ENCODE data around the gene EPS8.
A peak's percentile ranks its signal among the peaks of the same experiment; 100 is the strongest.

The EPS8 gene

DNA sequence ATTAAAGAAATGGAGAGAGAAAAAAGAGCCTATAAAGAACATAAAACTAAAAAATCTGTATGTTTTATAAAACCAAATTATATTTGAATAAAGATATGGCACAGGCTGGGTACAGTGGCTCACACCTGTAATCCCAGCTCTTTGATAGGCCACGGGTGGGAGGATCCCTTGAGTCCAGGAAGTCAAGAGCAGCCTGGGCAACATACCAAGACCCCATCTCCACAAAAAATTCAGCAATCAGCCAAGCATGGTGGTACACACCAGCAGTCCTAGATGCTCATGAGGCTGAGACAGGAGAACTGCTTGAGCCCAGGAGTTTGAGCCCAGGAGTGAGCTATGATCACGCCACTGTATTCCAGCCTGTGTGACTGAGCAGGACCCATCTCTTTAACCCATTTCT is 74.9 kb downstream of the EPS8 start:
- no peak for DNase-seq

DNA sequence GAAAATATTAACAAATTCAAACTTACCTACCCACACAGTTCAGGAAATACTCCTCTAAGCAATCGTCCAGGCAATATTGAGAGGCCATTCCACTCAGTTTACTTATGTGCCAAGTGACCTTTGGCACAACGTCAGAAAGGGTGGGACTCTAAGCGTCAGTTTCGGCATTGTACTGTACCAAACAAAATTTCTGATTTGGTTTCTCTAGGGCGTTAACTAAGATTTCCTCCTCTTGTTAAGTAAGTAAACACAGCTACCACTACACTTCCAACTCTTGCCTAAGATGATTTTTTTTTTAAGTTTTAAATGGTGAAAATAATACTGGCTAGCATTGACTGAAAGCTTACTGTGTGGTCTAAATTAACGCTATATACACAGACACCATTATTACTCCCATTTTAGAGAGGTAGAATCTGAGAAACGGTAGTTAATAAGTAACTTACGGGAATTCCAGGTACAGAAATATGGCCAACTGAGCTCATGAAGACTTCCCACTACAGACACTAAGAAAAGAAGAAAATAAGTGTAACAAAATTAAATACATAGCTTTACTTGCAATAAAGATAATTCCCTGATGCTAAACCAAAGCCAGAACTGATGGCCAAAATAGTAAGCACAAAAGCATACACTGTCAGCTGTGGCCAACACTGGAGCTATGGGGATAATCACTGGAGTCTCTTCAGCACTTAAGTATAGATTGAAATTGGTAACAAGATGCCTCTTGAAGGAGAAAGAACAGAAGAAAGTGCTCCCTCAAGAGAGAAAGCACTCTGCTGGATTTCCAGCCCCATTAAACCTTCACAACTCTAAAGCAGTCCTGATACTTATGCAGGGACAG is 76.1 kb downstream of the EPS8 start:
- DNase-seq = no peak

DNA sequence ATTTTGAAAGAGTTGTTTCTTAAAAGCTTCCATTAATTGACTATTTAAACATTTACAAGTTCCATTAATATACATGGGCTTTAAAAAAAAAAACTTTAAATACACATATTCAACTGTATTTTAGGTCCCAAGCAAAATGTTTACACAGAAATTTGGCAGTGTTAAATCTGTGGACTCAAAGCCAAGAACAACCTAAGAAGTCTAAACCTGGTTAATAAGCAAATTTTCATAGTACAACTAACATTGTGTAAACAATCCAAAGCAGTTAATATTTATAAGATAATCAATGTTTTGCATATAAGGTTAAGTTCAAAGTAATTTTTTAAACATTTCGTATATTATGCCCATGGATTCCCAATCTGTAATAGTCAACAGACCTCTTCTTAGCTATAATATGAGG is 77.0 kb downstream of the EPS8 start:
- DNase-seq = no peak

DNA sequence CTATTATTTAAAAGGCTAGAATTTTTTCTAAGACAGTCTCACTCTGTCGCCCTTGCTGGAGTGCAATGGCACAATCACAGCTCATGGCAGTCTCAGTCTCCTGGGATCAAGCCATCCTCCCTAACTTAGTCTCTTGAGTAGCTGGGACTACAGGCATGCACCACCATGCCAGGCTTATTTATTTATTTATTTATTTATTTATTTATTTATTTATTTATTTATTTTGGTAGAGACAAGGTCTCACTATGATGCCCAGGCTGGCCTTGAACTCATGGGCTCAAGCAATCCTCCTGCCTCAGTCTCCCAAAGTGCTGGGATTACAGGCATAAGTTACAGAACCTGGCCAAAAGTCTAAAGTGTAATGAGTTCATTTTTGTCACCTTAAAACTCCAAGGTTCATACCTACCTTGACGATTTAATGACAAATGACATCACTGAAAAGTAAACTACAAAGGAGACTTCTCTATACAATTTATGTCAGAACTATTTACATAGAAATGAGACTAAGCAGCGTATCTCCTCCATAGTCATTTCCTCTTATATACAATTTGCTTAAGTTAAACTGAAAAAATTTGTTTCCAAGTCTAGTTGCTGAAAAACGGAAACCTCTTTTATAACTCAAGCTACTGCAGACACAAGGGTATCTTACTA is 78.2 kb downstream of the EPS8 start:
- DNase-seq = no peak

DNA sequence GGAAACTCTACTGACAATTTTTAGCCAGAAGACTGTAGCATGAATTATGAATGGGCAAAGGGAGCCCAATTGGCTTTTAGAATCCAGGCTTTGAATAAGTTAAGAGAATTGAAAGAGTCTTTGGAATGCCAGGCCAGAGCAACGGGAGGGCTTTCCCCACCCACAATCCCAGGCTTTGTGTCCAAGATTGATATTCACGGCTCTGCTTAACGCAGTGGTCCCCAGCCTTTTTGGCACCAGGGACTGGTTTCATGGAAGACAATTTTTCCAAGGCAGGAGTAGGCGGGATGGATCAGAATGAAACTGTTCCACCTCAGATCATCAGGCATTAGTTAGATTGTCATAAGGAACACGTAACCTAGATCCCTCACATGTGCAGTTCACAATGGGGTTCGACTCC is 79.6 kb downstream of the EPS8 start:
- DNase-seq = no peak

DNA sequence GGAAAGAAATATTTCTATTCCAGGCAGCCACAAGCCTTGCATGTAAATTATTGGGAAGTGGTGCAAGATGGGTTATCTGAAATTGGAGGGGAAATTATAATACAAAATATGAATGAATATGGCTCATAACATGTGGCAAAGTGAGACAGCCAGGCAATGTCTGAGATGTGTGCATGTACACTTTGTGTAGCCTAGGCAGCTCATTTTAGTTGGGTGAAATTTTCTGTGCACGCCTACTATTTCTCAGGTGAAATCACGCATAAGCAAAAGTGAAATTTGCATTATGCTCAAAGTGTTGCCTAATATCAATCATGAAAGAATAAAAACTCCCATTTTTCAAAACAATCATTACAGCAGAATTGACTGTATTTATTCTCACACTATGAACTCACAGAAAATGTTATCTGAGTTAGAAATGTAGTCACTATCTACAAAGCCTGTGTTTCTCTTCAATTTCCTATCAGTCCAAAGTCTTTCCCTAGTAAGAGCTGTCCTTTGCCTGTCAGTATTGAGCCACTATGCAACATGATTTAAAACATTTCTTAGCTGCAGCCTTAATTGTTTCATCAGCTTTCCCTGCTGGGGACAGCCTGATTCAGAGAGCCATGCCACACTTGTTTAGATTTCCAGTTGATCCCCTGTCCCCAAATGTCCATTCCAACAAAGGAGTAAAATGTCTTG is 80.7 kb downstream of the EPS8 start:
- DNase-seq = peak; percentile 63

DNA sequence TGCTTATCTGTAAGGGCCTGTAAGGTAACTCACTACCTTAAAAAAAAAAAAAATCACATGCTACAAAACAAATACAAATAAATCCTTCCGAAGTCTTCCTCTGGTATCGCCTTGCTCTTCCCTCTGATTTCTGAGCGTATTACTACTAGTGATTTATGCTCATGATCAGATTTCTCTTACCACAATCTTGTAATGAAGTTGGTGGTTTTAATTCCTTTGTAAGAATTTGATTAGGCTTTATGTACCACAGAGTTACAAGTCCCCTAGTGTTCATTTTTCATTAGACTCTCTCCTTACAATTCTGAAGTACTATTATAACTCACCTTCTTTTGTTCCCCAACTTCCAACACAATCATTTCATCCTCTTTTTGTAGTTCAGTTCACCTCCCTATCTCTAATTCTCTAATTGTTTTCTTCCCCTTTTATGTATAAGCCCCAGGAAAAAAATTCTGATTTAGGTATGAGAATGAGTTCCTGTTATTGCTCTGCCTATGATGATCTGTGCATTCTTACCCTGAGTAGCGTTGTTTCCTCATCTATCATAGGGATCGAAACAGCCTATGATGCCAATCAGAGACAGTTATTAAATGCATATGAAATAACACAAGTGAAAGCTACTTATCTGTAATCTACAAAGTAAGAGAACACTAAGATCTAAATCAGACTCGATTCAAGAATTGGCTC is 81.5 kb downstream of the EPS8 start:
- no peak for DNase-seq

DNA sequence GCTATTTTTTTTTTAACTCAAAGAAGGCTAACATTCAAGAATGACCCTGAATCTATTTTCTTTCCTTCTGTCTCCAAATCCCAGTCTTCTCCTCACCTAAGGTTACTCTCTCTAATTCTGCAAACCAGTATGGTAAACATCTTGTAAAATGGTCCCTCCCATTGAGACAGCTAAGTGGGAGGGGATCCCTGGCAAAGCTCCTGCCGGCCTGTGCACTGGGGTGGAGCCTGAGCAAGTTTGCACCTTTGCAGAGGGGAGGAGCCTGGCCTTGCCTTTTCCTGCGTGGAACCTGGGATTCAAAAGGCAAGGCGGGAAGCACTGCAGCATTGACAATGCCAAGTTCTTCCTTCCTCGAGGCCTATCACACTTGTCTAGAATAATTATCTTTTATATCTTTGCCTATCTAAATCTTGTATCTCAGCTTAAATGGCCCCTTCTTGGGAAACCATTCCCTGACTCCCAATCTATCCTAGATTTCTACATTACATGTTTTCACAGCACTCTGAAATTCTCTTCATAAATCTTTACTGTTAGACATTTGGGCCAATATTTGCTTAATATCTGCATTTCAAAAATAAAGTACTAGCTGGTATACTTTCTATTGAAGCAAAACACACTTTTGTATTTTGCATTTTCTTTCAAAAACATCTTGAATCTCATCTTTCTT is 83.0 kb downstream of the EPS8 start:
- no peak for DNase-seq

DNA sequence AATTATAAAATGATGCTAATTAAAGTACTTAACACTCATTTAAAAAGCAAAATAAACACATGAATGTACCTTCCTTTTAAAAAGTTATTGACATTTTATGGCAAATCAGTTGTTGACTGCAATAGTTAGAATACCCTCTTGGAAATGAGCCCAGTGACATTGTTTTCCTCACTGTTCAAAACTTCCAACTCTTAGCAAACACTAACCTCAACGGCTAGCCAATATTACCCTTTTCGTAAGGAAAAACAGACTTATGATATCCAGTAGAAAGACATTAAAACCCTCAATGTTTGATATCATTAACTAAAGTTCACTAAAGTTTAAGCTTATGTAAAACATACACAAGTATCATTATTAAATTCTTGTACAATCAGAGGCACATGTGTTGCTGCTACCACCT is 83.6 kb downstream of the EPS8 start:
- no peak for DNase-seq

DNA sequence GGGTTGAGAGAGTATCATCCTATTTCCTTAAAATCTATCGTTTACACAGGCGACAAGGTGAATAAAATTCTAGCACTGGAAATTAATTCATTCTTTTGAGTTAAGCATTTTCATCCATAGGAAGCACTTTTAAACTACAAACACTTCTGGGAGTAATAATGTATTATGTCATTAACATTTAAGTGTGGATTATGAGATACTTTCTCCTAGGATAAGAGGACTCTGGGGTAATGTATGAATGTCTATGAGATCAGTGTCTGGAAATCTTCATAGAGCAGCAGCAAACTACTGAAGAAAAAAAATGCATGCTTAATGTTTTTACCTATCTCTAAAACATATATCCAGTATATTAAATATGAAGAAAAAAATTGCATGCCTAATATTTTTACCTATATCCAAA is 86.9 kb downstream of the EPS8 start:
- DNase-seq = no peak

DNA sequence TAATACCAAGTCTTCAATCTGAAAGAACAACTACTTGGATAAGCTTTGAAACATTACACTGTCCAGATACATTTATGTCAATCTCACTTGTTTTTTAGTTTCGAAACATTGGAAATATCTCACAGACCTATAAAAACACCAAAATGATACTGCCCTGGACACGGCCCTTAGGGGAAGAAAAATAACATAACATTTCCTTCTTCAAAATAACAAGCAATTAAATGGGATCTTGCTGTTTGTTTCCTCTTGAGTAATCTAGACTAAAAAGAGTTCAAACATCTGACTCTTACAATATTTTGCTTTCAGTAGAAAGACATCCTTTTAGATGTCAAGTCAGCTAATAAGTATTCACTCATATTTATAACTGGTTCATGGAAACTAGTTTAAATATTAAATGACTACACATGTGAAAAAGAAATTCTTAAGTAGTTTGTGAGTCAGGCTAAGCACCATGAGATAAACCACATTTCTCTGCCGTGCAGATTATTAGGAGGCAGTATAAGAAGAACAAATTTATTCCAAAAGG is 87.5 kb downstream of the EPS8 start:
- DNase-seq = peak; percentile 50

DNA sequence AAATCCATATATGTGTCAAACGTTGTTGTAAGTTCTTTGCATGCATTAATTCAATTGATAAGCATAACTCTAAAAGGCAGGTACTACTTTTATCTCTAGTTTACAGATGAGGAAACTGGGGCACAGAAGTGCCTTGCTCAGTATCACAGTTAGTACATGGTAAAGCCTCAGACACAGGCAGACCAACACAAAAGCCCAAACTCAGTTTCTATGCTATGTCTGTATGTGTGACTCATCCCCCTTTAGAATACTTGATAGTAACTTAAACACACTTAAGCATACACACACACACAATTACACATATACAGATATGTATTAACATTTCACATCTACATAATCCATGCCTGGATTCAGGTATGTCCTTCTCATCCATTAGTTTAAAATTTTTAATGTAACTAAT is 88.0 kb downstream of the EPS8 start:
- peak; percentile 52 for DNase-seq

DNA sequence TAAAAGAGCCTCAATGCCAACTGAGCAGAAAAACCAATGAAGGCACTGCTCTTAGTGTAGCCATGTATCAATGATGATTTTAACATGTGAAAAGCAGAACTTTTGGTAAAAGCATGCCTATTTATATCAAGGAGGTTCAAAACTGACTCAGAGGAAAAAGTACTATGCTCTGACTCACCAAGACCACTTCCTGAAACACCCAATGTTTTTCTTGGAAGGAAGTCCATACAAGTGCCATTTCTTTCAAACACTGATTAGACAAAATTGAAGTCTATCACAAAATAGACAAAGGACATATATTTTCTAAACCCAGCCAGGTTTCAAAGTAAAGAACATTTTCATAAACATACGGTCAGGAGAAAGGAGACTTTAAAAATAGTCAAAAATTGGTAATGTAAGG is 88.6 kb downstream of the EPS8 start:
- peak; percentile 93 for DNase-seq

DNA sequence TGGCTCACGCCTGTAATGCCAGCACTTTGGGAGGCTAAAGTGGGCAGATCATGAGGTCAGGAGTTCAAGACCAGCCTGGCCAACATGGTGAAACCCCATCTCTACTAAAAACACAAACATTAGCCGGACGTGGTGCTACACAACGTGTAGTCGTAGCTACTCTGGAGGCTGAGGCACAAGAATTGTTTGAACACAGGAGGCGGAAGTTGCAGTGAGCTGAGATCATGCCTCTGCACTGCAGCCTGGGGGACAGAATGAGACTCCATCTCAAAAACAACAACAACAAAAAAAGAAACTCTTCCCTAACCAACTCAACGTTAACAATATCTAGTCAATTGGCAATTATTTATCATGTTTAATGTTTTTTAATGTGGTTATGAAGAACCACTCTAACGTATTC is 89.3 kb downstream of the EPS8 start:
- no peak for DNase-seq

DNA sequence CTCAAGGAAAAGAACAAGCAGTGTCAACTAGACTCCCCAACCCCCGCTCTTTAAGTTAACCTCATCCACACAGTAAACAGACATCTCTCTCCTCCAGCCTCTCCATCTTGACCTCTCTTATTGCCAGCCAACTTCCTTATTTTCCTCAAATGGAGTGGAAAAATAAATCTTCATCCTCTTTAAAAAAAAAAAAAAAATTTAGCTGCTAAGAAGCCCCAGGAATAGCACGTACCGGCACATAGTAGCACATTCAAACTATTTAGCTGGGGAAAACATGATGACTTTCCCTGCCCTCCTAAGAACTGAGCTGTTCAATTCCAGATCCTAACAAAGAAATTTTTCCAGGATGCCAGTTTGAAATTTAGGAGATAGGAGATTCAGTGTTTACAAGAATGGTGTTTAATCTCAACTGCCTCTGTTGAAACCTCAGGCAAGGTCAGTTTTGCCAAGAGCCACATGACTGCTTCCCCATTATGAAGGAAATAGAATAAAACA is 90.8 kb downstream of the EPS8 start:
- DNase-seq = no peak

DNA sequence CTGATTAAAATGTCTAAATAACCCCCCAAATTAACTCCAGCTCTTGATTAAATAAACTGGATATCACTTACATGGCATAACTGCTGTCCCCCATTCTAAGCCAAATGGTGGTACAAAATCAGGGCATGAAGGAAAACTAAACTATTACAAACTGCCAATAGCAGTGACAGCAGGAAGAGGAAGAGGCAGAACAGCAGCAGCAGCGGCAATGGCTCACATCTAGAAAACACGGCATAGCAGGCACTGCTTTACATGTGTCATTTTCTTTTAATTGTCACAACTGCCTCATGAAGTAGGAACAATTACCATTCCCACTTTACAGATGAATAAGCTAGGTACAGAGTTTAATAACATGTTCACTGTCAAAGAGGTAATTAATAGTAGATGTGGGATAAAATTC is 92.0 kb downstream of the EPS8 start:
- peak; percentile 43 for DNase-seq

DNA sequence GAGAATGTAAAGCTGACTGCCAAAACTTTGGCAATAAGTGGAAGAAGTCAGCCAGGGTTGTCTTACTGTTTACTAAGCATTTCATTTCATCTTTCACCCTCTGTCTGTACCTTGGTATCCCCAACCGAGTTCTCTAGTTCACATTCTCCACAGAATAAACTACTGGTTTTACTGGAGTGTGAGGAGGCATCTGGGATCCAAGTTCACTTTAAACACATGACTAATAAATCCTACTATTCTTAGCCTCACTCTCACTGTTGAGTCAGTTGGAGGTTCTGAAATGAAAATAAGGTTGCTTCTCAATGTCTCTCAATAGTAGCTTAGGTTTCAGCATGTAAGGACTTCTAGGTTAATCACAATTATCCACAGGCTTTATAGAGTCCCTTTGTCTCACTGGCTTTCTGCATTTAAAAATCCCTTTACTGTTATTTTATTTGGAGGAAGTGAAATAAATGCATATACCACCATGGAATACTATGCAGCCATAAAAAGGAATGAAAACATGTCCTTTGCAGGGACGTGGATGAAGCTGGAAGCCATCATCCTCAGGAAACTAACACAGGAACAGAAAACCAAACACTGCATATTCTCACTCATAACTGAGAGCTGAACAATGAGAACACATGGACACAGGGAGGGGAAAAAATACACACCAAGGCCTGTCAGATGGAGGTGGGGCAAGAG is 95.8 kb downstream of the EPS8 start:
- no peak for DNase-seq

DNA sequence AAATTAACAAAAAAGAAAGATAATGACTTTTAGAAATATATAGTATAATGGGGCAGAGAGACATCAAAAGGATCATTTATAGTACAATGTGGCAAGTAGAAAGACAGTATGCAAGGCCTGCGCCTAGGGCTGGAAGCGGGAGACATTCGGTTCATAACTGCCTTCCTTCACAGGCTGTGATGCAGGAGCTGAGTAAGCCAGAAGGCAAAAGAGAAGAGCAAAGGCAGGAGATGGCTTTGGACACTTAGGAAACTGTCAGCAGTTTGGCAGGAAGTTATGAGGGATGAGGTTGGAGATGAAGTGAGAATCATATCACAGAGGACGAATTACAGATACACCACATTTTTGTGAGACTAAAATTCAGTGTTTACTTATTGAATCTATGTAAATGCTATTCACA is 97.8 kb downstream of the EPS8 start:
- DNase-seq = no peak

DNA sequence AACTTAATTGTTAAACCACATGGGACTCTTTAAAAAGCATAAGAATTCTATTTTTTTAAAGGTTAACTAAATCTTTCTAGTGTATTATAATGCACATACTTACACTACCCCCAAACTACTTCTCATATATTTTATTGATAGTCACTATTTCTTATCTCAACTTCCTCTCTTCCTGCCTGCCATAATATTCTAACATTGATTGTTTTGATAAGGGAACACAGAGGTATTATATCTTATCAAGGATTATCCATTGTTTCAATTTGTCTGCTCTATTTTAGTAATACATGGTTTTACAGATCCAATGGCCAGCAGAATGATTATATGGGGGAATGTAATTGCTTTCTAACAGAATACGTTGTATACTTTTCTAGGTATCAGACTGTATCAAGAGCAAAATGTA is 98.9 kb downstream of the EPS8 start:
- DNase-seq = no peak

DNA sequence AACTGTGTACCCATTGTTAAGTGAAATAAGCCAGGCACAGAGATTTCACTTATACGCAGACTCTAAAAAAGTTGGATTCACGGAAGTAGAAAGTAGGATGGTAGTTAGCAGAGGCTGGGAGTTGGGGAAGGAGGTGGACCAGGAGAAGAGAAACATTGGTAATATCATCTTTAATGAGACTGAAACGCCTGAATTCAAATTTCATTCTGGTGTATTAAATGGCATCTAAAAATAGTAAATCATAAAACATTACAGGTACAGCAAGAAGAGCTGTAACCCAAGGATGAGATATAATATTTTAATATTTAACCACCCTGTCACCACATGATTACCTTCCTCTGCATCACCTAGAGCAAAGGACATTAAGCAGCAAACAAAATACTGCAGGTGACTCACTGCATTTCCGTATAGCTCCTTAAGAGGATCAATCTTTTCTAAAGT is 99.4 kb downstream of the EPS8 start:
- DNase-seq = no peak

DNA sequence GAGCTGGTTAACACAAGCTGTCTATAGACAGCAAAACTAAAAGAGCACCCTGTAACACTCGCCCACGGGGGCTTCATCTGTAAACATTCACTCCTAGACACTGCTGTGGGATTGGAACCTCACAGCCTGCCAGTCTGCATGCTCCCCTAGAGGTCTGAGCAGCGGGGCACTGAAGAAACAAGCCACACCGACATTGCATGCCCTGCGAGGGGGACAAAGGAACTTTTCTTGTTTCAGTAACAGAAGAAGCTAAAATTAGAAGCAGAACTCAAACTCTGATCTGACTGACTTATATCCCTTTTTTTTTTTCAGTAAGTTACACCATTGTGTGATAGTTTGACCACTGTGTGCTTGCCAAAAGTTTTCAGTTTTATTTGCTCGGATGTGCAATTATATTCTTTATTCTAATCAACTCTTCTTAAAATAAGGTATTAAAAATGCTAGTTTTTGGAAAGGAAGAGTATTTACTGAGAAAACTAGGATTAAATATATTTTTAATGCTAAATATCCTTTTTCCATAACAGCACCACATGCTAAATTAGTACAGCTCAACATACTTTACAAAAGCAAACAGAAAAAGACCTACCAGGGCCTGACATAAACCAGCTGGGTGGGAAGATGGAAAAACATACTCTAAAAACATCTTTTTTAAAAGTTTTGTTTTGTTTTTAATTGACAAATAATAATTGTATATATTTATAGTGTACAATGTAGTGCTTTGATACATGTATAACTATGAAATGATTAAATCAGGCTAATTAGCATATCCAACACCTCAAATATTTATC is 100.2 kb downstream of the EPS8 start:
- DNase-seq = peak; percentile 54

Measured in inflammatory macrophage treated with lipopolysaccharide for 4 hours (primary cell).